ENCODE results near the gene NANOS3. TPM values are rescaled to one million over a fixed set of nuclear protein-coding genes. Genes with fewer than 3 reads are reported as not detected.

The NANOS3 gene
- 0.39 TPM in 1 of 2 replicates, not detected in the other for total RNA-seq

DNA sequence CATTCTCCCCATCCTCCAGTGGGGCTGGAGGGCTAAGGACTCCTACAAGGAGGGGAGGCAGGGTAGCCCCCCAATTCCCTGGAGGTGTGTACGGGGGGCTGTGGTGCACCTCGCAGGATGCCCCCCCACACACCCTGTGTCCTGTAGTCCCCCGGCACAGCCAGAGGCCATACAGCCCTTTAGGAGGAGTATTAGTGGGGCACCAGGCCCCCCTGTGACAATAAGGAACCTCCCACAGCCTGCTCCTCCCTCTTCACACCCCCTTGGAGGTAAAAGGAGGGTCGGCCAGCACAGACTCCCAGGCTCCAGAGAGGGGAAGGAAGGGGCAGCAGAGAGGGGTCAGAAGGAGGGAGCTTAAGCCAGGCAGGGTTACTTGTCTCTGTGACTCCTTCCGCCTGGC lies at the start of gene NANOS3:
TSS of gene NANOS3 (plus strand) at position 301 of the 400 bp plus-strand sequence. CDS start 115 bp downstream, outside the sequence.

DNA sequence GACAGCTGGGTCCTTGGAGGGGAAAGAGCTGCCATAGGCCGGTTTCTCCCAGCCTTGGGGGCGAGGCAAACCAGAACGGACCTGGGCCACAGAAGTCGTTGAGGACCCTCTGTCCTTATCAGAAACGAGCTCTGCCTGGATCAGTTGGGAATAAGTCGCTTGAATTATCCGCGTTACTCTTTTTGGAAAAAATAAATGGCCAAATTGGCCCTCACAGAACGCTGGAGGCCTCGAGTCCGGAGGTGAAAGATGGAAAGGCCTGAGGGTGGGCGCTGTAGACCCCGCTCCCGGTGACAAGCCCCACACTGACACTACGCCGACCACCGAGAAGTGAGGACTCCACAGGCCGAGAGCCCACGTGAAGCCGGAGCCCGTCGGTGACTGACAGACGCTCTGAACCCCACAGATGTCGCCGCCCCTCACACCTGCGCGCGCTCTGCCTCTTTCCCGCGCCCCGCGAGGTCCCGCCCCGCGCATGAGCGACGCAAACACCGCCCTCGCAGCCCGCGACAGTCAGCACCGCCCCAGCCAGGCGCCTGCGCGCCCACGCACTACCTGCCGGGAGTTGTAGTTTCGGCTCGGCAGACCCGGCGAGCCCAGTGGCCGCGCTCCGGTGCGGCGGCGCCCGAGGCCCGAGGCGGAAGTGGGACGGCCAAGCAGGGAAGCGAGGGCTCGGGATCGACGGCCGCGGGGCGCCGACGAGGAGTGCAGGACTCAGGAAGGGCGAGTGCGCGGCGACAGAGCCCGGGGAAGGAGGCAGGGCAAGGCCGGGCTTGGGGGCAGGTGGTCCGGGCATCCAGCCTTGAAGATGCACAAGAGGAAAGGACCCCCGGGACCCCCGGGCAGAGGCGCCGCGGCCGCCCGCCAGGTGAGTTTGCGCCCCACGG lies 28.9 kb downstream of the NANOS3 start, which contains the start of the genes BRME1 and CC2D1A:
TSS of gene BRME1 (minus strand) at position 484 of the 887 bp plus-strand sequence. CDS start 1,225 bp downstream, outside the sequence.
TSS of gene CC2D1A (plus strand) at position 568 of the 887 bp plus-strand sequence. CDS start at position 809, 241 bp downstream.

Other genes starting within 250 kb of the NANOS3 start
- gene MRI1, start 112.6 kb upstream of the NANOS3 start, total RNA-seq, result 35.5 and 38.2 TPM in 2 replicates
- 187 and 305 TPM in 2 replicates for gene C19orf53, start 102.7 kb upstream of the NANOS3 start, total RNA-seq
- gene ZSWIM4, start 81.7 kb upstream of the NANOS3 start, total RNA-seq, result 3.8 and 6.7 TPM in 2 replicates
- 0.04 TPM in 1 of 2 replicates, not detected in the other for gene BRME1, start 29.0 kb downstream of the NANOS3 start, total RNA-seq
- 19.5 and 24.7 TPM in 2 replicates for gene CC2D1A, start 29.1 kb downstream of the NANOS3 start, total RNA-seq
- 0.16 and 0.23 TPM in 2 replicates for gene PODNL1, start 61.3 kb downstream of the NANOS3 start, total RNA-seq
- gene DCAF15, start 75.4 kb downstream of the NANOS3 start, total RNA-seq, result 29.4 and 34.6 TPM in 2 replicates
- gene RFX1, start 129.2 kb downstream of the NANOS3 start, total RNA-seq, result 2.6 and 2.8 TPM in 2 replicates
- not detected in 2 replicates for gene RLN3, start 151.0 kb downstream of the NANOS3 start, total RNA-seq
- 7.1 and 9.0 TPM in 2 replicates for gene IL27RA, start 154.6 kb downstream of the NANOS3 start, total RNA-seq
- gene PALM3, start 184.9 kb downstream of the NANOS3 start, total RNA-seq, result not detected in 2 replicates
- gene MISP3, start 195.7 kb downstream of the NANOS3 start, total RNA-seq, result 0.08 and 1.5 TPM in 2 replicates
- gene C19orf67, start 208.6 kb downstream of the NANOS3 start, total RNA-seq, result not detected in 2 replicates
- gene SAMD1, start 213.6 kb downstream of the NANOS3 start, total RNA-seq, result 24.2 and 25.8 TPM in 2 replicates
- 32.6 and 36.2 TPM in 2 replicates for gene PRKACA, start 240.6 kb downstream of the NANOS3 start, total RNA-seq